Activated T-cell treated with anti-CD3 and anti-CD28 coated beads for 24 hours (primary cell): ENCODE measurements around the gene DIO1.

Source experiments
- DNase-seq: peaks from one replicate; pipeline ENCODE4 v3.0.0-alpha.2; 2020; ENCODE audit warnings: low read depth

The DIO1 gene

GRCh38 chr1:53894644-53895043, 657 bp downstream of the DIO1 start:
- no peak for DNase-seq

DNA sequence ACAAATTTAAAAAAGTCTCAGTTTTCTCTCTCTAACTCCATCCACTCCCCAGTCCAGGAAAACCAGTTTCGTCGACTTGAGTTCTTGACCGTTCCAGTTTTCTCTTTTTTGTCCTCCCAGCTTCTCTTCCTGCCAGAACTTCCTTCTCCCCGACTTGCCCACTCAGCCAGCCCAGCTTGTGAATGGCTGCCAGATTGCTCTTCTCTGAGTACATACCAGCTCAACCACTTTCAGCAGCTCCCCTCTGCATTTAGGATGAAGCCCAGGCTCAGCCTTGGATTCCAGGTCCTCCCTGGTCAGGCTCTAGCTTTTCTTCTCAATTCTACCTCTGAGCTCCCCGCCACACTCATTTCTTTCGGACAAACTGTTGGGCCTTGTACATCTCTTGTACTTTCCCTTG, 1.4 kb downstream of the DIO1 start:
- DNase-seq: no peak

- no peak for DNase-seq
Observed at GRCh38 chr1:53896635-53897229, 2.7 kb downstream of the DIO1 start.

GRCh38 chr1:53899206-53899628, 5.2 kb downstream of the DIO1 start:
- DNase-seq: no peak

DNA sequence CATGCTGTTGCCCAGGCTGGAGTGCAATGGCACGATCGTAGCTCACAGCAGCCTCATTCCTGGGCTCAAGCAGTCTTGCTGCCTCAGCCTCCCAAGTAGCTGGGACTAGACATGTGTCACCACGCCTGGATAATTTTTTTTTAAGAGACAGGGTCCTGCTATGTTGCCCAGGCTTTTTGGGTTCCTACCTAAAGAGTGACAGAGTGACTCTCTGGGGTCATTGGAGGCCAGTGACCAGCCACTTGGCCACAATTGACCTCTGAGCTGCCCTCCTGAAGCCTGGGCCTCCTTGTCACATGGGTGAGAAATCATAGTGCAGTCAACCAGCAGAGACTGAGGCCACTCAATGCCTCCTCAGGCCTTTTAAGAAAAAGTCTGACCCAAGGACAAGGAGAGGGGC, 5.7 kb downstream of the DIO1 start:
- no peak for DNase-seq

- no peak for DNase-seq
Observed at GRCh38 chr1:53902235-53903138, 8.5 kb downstream of the DIO1 start.

DNA sequence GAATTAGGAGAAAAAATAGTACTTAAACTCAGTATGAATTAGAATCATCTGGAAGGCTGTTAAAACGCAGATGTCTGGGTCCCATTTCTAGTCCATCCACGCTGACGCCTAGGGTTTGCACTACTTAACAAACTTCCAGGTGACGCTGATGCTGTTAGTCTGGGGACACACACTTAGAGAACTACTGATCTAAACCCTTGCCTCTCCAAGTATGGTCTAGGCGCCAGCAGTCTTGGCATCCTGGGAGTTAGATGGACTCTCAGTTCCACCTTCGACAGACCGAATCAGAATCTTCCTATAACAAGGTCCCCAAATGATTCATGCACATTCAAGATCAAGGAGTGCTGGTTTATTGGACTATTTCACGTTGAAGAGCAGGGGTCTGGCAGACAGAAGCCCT, 11.5 kb downstream of the DIO1 start:
- DNase-seq: no peak

DNA sequence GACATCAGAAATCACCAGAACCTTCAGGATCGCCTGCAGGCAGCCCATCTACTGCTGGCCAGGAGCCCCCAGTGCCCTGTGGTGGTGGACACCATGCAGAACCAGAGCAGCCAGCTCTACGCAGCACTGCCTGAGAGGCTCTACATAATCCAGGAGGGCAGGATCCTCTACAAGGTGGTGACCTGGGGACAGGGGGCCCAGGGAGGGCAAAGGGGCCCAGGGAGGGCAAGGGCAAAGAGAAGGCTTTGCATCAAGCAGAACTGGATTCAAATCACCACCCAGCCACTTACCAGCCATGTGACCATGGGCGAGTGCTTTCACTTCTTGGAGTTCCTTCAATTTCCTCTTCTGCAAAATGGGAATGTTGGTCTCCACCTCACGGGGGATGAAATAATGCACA, 12.1 kb downstream of the DIO1 start:
- no peak for DNase-seq

GRCh38 chr1:53909946-53910345, 16.0 kb downstream of the DIO1 start:
- DNase-seq: no peak

DNA sequence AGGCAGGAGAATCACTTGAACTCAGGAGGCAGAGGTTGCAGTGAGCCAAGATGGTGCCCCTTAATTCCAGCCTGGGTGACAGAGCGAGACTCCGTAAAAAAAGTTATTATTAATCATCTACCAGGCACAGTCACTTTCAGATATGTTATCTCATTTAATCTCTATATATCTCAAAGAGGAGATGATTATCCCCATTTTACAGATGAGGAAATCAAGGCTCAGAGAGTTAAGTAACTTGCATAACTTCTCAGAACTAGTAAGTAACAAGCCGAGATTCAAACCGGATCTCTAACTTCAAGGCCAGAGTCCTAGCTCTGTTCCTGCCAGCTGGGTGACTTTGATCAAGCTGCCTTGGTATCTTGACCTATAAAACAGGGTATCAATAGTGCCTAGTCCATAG, 17.5 kb downstream of the DIO1 start:
- DNase-seq: no peak

- no peak for DNase-seq
Observed at GRCh38 chr1:53913352-53914033, 19.5 kb downstream of the DIO1 start.

DNA sequence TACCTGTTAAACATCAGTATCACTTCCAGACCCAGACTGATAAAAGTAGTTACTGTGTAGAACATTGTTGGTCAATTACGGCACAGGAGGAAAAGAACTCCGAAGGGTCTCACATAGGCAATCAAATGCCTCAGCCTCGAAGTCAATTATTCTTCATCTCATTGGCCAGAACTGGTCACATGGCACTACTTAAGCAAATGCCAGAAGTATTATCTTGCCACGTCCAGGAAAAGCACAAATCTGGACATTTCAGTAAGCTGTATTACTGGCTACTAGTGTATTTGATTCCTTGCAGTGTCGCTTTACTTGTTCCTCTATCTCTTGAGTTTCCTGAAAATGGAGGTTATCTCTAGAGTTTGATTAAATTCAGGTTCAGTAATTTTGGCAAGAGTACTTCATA, 24.4 kb downstream of the DIO1 start:
- no peak for DNase-seq

GRCh38 chr1:53919675-53920066, 25.7 kb downstream of the DIO1 start:
- no peak for DNase-seq

- DNase-seq: no peak
Observed at GRCh38 chr1:53927376-53927881, 33.4 kb downstream of the DIO1 start.

DNA sequence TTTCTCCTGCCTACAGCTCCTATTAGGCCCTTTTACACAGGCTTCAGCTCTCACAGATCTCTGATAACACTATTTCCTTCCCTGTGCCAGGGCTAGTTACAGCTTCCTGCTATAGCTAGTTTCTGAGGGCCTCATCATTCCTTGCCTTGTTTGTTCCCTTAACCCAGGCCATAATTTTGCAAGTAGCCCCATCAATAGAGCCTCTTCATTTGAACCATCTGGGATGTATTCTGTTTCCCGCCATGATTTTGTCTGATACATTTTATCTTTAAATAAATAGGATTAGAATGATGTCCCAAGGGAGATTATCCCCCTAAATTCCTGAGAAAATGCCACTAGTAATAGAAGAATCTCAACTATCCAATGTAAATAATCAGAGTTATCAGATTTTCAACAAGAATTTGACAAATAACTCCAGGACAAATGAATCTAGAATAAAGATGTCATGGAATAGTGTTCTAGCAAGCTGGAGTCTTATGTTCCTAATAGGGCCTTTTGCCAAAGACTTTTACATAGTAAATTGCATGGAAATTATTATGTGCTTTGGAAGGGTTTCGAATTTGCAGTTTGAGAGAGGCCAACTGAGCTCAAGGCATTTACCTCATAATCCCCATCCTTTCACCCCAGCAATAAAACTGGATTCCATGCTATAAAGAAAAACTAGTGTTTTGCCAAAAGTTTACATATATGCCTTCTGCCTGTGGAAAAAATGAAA, 35.4 kb downstream of the DIO1 start:
- DNase-seq: no peak

- DNase-seq: no peak
Observed at GRCh38 chr1:53930932-53931331, 36.9 kb downstream of the DIO1 start.

DNA sequence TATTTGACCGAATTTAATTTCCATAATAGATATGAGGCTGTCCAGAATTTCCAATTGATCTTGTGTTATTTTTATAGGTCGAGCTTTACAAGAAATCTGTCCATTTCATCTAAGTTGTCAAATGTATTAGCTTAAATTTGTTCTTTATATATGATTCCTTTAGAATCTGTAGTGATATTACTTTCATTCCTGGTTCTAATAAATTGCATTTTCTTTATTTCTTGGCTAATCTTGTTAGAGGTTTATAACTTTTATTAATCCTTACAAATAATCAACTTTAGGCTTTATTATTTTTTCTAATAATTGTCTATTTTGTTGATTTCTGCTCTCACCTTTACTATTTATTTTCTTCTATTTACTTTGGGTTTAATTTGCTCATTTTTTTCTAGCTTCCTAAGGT, 37.5 kb downstream of the DIO1 start:
- DNase-seq: no peak

DNA sequence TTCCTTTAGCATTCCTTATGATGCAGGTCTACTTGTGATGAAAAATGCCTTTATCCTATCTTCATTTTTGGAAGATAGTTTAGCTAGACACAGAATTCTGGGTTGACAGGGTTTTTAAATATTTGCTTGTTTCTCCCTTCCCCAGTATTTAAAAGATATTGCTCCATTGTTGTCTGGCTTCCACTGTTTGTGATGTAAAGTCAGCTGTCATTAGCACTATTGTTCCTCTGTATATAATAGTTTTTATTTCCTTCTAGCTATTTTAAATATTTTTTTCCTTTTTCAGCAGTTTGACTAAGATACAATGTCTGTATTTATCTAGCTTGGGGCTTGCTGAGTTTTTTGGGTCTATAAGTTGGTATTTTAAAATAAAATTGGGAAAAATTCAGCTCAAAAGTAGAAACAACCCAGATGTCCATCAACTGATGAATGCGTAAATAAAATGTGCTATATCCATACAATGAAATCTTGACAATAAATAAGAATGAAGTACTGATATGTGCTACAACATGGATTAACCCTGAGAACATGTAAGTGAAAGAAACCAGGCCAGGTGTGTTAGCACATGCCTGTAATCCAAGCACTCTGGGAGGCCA, 40.3 kb downstream of the DIO1 start:
- no peak for DNase-seq

DNA sequence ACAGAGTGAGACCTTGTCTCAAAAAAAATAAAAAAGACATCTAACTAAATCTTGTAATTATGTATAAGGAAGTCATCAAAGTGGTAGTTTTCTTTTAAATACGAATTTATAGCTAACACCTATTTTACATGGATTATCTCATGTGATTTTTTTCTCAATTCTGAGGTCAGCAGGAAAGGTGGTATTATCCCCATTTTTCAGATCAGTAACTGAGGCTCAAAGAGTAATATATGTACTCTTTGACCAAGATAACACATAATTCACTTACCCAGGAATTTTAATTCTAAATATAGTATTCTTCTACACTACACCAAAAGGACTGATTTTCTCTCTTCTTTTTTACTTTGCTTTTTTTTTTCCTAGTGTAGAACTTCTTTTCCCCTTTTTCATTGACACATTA, 42.4 kb downstream of the DIO1 start:
- DNase-seq: no peak

GRCh38 chr1:53938136-53938830, 44.3 kb downstream of the DIO1 start:
- no peak for DNase-seq
